Activated CD4-positive, CD25-positive, alpha-beta regulatory T cell treated with anti-CD3 and anti-CD28 coated beads, Interleukin-2, amount 50 U/mL, for 24 hours (primary cell): Measurements from ENCODE around the gene ACACB.

Source experiments
- ATAC-seq, 2 donors: fragments of 150-1000 bp; cut with Tn5 transposase; one replicate each; pipeline ENCODE4 v1.10.0; 2021; ENCODE audit warnings: mild to moderate bottlenecking in 1 of 2, moderate library complexity in 1 of 2

The ACACB gene

DNA sequence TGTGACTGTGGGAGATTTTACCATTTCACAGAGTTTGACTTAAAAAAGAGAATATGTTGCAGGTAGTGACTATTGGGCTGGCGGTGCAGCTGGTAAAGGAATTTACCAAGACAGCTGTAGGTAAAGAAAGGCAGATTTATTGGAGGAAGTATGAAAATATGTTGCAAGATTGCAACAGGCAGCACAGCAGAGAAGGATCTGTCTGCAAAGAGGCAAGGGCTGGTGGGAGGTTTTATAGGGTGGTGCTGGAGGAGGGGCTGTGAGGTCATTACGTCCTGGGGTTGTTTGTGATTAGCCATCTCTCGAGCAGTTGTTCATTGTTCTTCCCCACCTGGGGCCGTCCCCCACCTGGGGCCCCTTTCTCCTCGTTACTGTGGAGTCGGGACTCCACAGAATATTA, 62.1 kb downstream of the ACACB start:
- ATAC-seq: no peak

GRCh38 chr12:109179927-109180326, 63.5 kb downstream of the ACACB start:
- no peak for ATAC-seq

DNA sequence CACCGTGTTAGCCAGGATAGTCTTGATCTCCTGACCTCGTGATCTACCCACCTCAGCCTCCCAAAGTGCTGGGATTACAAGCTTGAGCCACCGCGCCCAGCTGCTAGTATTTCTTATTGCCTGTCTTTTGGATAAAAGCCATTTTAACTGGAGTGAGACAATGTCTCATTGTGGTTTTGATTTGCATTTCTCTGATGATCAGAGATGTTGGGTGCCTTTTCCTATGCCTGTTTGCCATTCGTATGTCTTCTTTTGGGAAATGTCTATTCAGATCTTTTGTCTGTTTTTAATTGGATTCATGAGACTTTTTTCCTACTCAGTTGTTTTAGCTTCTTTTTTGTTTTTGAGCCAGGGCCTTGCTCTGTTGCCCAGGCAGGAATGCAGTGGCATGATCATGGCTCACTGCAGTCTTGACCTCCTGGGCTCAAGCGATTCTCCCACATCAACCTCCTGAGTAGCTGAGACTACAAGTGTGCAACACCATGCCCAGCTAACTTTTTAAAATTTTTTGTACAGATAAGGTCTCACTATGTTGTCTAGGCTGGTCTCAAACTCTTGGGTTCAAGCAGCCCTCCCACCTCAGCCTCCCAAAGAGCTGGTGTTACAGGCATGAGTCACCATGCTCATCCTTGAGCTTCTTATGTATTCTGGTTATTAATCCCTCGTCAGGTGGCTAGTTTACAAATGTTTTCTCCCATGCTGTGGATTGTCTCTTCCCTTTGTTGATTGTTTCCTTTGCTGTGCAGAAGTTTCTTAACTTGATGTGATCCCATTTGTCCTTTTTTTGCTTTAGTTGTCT, 65.9 kb downstream of the ACACB start:
- ATAC-seq: no peak

- no peak for ATAC-seq
Measured at GRCh38 chr12:109185441-109185840, 69.1 kb downstream of the ACACB start.

GRCh38 chr12:109186993-109187653, 70.7 kb downstream of the ACACB start:
- no peak for ATAC-seq

DNA sequence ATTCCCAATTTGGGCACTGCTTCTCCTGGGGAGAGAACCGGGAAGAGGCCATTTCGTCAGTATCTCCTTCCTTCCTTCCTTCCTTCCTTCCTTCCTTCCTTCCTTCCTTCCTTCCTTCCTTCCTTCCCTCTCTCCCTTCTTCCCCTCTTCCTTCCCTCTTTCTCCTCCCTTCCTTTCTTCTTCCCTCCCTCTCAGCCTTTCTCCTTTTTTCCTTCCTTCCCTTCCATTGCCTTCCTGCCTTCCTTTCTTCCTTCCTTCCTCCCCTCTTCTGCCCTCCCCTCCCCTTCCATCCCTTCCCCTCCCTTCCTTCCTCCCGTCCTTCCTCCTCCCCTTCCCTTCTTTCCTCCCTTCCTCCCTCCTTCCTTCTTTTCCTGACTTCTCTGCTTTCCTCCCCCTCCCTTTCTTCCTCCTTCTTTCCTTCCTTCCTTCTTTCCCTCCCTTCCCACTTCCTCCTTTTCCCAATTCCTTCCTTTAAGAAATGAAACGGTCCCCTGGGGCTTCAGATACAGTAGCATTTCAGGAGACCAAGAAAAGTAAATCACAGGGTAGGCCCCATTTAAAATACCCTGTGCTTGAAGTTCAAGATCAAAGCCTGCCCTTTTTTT, 71.8 kb downstream of the ACACB start:
- no peak for ATAC-seq

DNA sequence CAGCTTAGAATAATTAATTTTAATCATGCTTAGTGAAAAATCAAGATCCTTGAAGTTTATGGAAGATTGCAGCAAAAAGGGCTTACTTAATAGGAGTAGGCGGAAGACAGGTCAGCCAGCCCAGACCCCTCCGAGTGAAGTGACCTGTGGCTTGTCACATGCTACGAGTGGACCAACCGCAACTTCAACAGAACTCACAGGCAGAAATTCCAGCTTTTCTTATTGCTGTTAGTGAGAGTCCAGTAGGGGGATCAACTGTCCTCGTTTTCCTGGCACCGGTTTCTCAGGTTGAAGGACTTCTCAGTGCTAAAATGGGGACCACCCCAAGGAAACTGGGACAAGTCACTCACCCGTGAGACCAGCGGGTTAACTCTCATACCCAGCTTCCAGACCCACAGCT, 72.9 kb downstream of the ACACB start:
- no peak for ATAC-seq

DNA sequence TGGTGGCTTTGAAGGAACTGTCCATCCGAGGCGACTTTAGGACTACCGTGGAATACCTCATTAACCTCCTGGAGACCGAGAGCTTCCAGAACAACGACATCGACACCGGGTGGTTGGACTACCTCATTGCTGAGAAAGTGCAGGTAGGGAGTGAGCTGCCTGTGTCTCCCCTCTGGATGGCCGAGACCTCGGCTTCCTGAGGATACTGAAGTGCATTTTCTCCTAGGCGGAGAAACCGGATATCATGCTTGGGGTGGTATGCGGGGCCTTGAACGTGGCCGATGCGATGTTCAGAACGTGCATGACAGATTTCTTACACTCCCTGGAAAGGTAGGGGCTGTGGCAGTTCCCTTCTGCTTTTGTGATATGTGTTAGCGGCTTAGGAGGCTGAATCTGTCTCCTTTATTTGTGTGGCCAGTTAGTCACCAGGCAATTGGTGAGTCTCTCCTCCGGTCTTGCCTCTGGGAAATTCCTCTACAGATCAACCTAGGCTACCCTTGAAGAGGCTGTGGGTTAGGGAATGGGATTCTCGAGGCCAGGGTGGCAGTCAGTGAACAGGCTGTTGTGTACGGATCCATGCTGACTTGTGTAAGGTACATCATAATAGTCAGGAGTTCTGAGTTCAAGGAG, 75.3 kb downstream of the ACACB start:
- ATAC-seq: no peak

DNA sequence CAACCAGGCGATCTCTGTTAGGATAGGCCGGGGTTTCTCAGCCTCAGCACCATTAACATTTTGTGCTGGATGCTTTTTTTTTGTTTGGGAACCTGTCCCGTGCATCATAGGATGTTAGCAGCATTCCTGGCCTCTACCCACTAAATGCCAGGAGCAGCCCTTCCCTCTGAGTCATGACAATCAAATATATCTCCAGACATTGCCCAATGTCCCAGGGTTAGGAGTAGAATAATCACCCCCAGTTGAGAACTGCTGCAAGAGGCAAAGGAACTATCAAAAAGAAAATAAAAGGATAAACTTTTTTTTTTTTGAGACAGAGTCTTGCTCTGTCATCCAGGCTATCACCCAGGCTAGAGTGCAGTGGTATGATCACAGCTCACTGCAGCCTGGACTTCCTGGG, 76.0 kb downstream of the ACACB start:
- no peak for ATAC-seq

- ATAC-seq: no peak
Measured at GRCh38 chr12:109193896-109194295, 77.5 kb downstream of the ACACB start.

- no peak for ATAC-seq
Measured at GRCh38 chr12:109196332-109196731, 79.9 kb downstream of the ACACB start.

GRCh38 chr12:109197327-109197726, 80.9 kb downstream of the ACACB start:
- no peak for ATAC-seq

GRCh38 chr12:109199324-109199723, 82.9 kb downstream of the ACACB start:
- ATAC-seq: no peak

DNA sequence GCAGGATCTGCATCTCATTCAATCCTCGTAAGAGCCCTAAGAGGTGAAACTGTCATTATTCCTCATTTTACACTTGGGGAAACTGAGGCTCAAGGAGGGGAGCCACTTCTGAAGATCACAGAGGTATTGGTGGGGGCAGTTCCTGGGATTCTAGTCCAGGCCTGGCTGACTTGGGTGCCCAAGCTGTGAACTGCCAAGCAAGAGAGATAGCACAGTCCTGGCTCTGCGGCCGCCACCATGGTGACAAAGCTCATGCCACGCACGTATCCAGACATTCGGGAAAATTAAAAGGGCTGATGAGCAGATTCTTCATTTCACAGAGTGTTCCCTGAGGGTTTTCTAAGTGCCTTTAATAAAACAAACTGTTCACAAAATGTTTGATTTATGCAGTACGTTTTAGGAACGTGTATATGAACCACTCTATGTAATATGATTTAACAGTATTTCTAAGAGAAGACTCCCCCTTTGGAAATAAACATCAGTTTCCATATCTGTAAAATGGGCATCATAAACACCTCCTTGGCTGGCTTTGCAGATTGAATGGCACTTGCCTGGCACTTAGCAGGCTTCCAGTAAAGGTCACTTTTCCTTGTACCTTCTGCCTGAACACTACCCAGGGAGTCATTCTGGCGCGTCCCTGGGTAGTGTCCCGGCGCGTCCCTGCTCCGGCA, 84.6 kb downstream of the ACACB start:
- ATAC-seq: no peak

- ATAC-seq: no peak
Measured at GRCh38 chr12:109201496-109201885, 85.1 kb downstream of the ACACB start.

- no peak for ATAC-seq
Measured at GRCh38 chr12:109202770-109203169, 86.4 kb downstream of the ACACB start.

GRCh38 chr12:109203480-109203879, 87.1 kb downstream of the ACACB start:
- no peak for ATAC-seq

GRCh38 chr12:109209082-109209481, 92.7 kb downstream of the ACACB start:
- no peak for ATAC-seq

DNA sequence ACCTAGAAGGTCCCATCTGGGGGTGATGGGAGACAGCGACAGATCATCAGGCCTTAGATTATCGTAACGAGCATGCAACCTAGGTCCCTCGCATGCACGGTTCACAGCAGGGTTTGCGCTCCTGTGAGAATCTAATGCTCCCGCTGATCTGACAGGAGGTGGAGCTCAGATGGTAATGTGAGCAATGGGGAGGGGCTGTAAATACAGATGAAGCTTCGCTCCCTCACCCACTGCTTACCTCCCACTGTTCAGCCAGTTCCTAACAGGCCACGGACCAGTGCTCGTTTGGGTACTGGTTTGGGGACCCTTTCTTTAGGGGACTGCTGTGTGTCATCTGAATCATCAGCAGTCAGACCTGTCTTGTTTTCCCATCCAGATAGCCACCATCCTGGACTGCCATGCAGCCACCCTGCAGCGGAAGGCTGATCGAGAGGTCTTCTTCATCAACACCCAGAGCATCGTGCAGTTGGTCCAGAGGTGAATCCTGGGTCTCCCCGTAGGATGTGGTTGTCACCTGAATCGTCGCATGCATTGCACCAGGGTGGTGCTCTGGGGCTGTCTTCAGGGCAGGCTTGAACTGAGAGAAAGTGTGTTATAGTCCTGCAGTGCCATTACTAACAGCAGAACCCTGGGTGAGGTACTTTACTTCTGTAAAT, 96.2 kb downstream of the ACACB start:
- no peak for ATAC-seq

GRCh38 chr12:109214131-109214530, 97.7 kb downstream of the ACACB start:
- no peak for ATAC-seq

DNA sequence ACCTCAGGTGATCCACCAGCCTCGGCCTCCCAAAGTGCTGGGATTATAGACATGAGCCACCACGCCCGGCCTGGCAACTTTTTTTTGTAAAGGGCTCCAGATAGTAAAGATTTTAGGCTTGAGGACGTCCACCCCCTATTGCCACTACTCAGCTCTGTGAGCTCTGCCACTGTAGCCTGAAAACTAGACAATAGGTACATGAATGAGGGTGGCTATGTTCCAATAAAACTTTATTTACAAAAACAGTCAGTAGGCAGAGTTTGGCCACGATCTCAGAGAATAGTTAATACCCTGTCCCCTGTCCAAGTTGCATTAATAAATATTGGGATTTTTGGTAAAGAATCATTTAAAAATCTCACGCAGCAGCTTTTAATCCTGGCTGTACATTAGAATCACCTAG, 102.6 kb downstream of the ACACB start:
- no peak for ATAC-seq

DNA sequence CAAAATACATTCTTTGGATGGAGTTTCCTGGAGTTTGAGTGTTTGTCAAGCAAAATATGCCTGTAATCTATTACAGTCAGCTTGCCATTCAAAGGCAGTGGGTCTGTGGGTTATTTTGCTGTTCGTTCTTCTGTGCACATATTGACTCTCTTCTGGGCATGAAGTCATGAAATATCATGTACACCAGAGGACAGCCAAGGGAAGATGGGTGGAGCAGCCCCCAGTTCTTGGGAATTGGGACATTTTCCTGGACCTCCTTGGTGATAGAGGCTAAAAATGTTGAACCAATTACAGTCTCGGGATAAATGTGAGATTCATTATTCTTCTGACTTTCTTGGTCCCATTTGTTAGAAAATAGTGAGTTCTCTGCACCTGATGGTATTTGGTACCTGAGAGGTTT, 103.6 kb downstream of the ACACB start:
- no peak for ATAC-seq
